GM19468 (cell line): ENCODE measurements around the gene RAB25.
A peak's percentile ranks its signal among the peaks of the same experiment; 100 is the strongest.
"Not testable (repeated sequence)": the region's sequence is repeated elsewhere in the genome, so short reads cannot be mapped to it uniquely, and the experiment has no call there.

Experiments
- ATAC-seq: cut with Tn5 transposase; IDR thresholded peaks from one replicate; pipeline ENCODE4 v1.9.1; 2021; ENCODE audit warnings: mild to moderate bottlenecking, moderate library complexity, moderate number of reproducible peaks; ENCODE audit not compliant: unreplicated experiment; ENCODE audit errors: extremely low read depth

RAB25 gene

GRCh38 chr1:156053768-156054499 lies 7.0 kb upstream of the RAB25 start, which contains the start of gene UBQLN4:
Gene UBQLN4, minus strand, starts transcription at chr1:156053798. Its CDS starts 97 bp downstream, at chr1:156053701.
- ATAC-seq = no peak

- peak; percentile 82 for ATAC-seq
These were observed 6.3 kb upstream of the RAB25 start, which contains the start of gene LAMTOR2 for GRCh38 chr1:156054500-156055280. Gene LAMTOR2, plus strand, starts transcription at chr1:156054782. Its CDS starts 108 bp downstream, at chr1:156054890.

GRCh38 chr1:156055281-156056048 lies 5.5 kb upstream of the RAB25 start:
- ATAC-seq = no peak

- ATAC-seq = no peak
These were observed 4.6 kb upstream of the RAB25 start for GRCh38 chr1:156056326-156056849.

- ATAC-seq = no peak
These were observed 1.2 kb downstream of the RAB25 start for GRCh38 chr1:156062189-156062588.

GRCh38 chr1:156063997-156064285 lies 3.0 kb downstream of the RAB25 start:
- no peak for ATAC-seq

- ATAC-seq = no peak
These were observed 3.7 kb downstream of the RAB25 start for GRCh38 chr1:156064615-156065014.

GRCh38 chr1:156065212-156065611 lies 4.3 kb downstream of the RAB25 start:
- ATAC-seq = no peak

- ATAC-seq = no peak
These were observed 4.9 kb downstream of the RAB25 start for GRCh38 chr1:156065871-156066270.

- ATAC-seq = no peak
These were observed 6.3 kb downstream of the RAB25 start for GRCh38 chr1:156067262-156067661.

- no peak for ATAC-seq
These were observed 8.8 kb downstream of the RAB25 start for GRCh38 chr1:156069490-156070455.

GRCh38 chr1:156070548-156070947 lies 9.6 kb downstream of the RAB25 start:
- ATAC-seq = no peak

- ATAC-seq = not testable (repeated sequence)
These were observed 10.4 kb downstream of the RAB25 start for GRCh38 chr1:156071332-156071816.

GRCh38 chr1:156072251-156072650 lies 11.3 kb downstream of the RAB25 start:
- ATAC-seq = no peak

GRCh38 chr1:156073110-156073687 lies 12.2 kb downstream of the RAB25 start:
- ATAC-seq = no peak

GRCh38 chr1:156073740-156074139 lies 12.8 kb downstream of the RAB25 start:
- ATAC-seq = no peak

- ATAC-seq = no peak
These were observed 13.7 kb downstream of the RAB25 start for GRCh38 chr1:156074661-156075060.

- ATAC-seq = no peak
These were observed 14.2 kb downstream of the RAB25 start for GRCh38 chr1:156075162-156075561.

- ATAC-seq = no peak
These were observed 14.8 kb downstream of the RAB25 start for GRCh38 chr1:156075775-156076204.
